ENCODE results near the gene HSPA12A. TPM values are rescaled to one million over a fixed set of nuclear protein-coding genes. Genes with fewer than 3 reads are reported as not detected.

The HSPA12A gene
- total RNA-seq, 1 experiment from 2014 or later, result 2.4 TPM

GRCh38 chr10:116708877-116709276, 33.5 kb downstream of the HSPA12A start:
- BruUV-seq (replicated peaks), result no TSS peak
- Mint-ChIP-seq H3K4me3 (ENCODE audit: low read depth, unreplicated experiment) (no peak overlapping the region), H3K27ac (ENCODE audit: unreplicated experiment) (no peak overlapping the region), H3K9me3 (ENCODE audit: low read depth, unreplicated experiment) (no peaks in the 10 kb centered on the region), H3K4me1 (ENCODE audit: low read depth, unreplicated experiment) (no peaks in the 10 kb centered on the region), H3K27me3 (ENCODE audit: unreplicated experiment) (peaks cover 19% of the 10 kb centered on the region), H3K36me3 (ENCODE audit: insufficient read depth, unreplicated experiment) (no peaks in the 10 kb centered on the region)
- no peak for TF ChIP-seq CTCF (IDR thresholded peaks at IDR 0.05; ENCODE audit: unreplicated experiment)
- CTCF ChIA-PET, result no interaction called here
- DNase-seq, result no peak
- intact Hi-C loops (cut with micrococcal nuclease; ENCODE audit: unreplicated experiment), result no loop called here

GRCh38 chr10:116708391-116708821, 34.0 kb downstream of the HSPA12A start:
- Mint-ChIP-seq H3K36me3 (ENCODE audit: insufficient read depth, unreplicated experiment) (no peaks in the 10 kb centered on the region), H3K4me3 (ENCODE audit: low read depth, unreplicated experiment) (no peak overlapping the region), H3K9me3 (ENCODE audit: low read depth, unreplicated experiment) (no peaks in the 10 kb centered on the region), H3K4me1 (ENCODE audit: low read depth, unreplicated experiment) (no peaks in the 10 kb centered on the region), H3K27ac (ENCODE audit: unreplicated experiment) (no peak overlapping the region), H3K27me3 (ENCODE audit: unreplicated experiment) (peaks cover 17% of the 10 kb centered on the region)
- no peak for DNase-seq
- intact Hi-C loops (cut with micrococcal nuclease; ENCODE audit: unreplicated experiment), result no loop called here
- CTCF ChIA-PET, result no interaction called here
- BruUV-seq (replicated peaks), result no TSS peak
- TF ChIP-seq CTCF (IDR thresholded peaks at IDR 0.05; ENCODE audit: unreplicated experiment), result no peak

- Mint-ChIP-seq H3K4me1 (ENCODE audit: low read depth, unreplicated experiment) (no peaks in the 10 kb centered on the region), H3K4me3 (ENCODE audit: low read depth, unreplicated experiment) (no peak overlapping the region), H3K36me3 (ENCODE audit: insufficient read depth, unreplicated experiment) (no peaks in the 10 kb centered on the region), H3K27me3 (ENCODE audit: unreplicated experiment) (peaks cover 19% of the 10 kb centered on the region), H3K9me3 (ENCODE audit: low read depth, unreplicated experiment) (no peaks in the 10 kb centered on the region), H3K27ac (ENCODE audit: unreplicated experiment) (no peak overlapping the region)
- BruUV-seq (replicated peaks), result no TSS peak
- no peak for TF ChIP-seq CTCF (IDR thresholded peaks at IDR 0.05; ENCODE audit: unreplicated experiment)
- DNase-seq, result no peak
- CTCF ChIA-PET, result no interaction called here
- intact Hi-C loops (cut with micrococcal nuclease; ENCODE audit: unreplicated experiment), result no loop called here
These were observed 34.4 kb downstream of the HSPA12A start for GRCh38 chr10:116707981-116708380.

- no peak for TF ChIP-seq CTCF (IDR thresholded peaks at IDR 0.05; ENCODE audit: unreplicated experiment)
- Mint-ChIP-seq H3K27me3 (ENCODE audit: unreplicated experiment) (peaks cover 36% of the 10 kb centered on the region), H3K27ac (ENCODE audit: unreplicated experiment) (no peak overlapping the region), H3K36me3 (ENCODE audit: insufficient read depth, unreplicated experiment) (no peaks in the 10 kb centered on the region), H3K4me1 (ENCODE audit: low read depth, unreplicated experiment) (no peaks in the 10 kb centered on the region), H3K9me3 (ENCODE audit: low read depth, unreplicated experiment) (no peaks in the 10 kb centered on the region), H3K4me3 (ENCODE audit: low read depth, unreplicated experiment) (no peak overlapping the region)
- BruUV-seq (replicated peaks), result no TSS peak
- no peak for DNase-seq
- CTCF ChIA-PET, result interaction anchor here (1.2 kb wide), 1 partner anchor 15 kb away, joined by 9 read pairs; no protein-coding TSS in a partner anchor
- intact Hi-C loops (cut with micrococcal nuclease; ENCODE audit: unreplicated experiment), result no loop called here
These were observed 36.1 kb downstream of the HSPA12A start for GRCh38 chr10:116706281-116706680.
